Transverse colon (tissue), 3 donors: ENCODE results near the gene PVALB.

Experiments
- CTCF ChIP-seq, 5 experiments: fragments of 200-600 bp in 3 of 5; fragments of 450-650 bp in 2 of 5; sonication (generic) in 3 of 5; IDR thresholded peaks; 1 replicate in 2 of 5; 2 replicates in 3 of 5; pipeline ENCODE4 v1.5.1; 2016 to 2017; ENCODE audit warnings: antibody characterized with exemption in 5 of 5, inconsistent platforms in 3 of 5, mild to moderate bottlenecking in 2 of 5, moderate library complexity in 1 of 5
- EP300 ChIP-seq: sonication (generic); formaldehyde crosslinking; IDR thresholded peaks from one replicate; pipeline ENCODE4 v1.6.1; 2017; ENCODE audit warnings: antibody characterized with exemption, low read depth
- POLR2A ChIP-seq: fragments of 450-650 bp; IDR thresholded peaks from one replicate; pipeline ENCODE4 v1.6.1; 2016; ENCODE audit warnings: antibody characterized with exemption, mild to moderate bottlenecking, moderate library complexity

DNA sequence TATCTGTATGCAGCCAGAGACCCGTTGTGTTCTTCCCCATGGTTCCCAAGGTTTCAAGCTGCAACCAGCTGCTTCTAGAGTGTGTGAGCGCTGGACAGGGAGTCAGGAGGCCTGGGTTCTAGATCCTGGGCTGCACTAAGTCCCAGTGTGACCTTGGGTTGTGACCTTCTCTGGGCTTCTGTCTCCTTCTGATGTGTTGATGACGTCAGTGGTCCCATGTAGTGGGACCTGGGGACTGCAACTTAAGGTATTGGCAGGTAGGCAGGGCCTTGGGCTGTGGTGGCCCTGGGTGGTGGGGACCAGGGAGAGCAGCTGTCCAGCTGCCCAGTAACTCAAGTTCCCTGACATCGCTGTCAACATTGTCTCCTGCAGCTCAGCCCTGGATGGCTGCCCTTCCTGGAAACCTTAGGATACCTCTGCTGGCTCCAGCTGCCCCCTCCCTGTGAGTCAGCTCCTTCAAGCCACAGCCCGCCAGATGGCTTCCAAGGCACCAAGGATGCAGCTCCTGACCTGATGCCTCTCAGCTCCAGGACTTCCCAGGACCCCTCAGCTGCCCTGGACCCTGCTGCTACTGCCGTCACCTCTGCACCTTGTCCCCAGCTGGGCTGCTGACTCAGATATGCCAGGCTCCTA, 1.3 kb upstream of the PVALB start:
- no peak for TF ChIP-seq CTCF (IDR thresholded peaks at IDR 0.05)
- TF ChIP-seq POLR2A: no peak
- TF ChIP-seq EP300: no peak
